22Rv1 (cell line): Measurements from ENCODE around the gene TMEM217.

Experiments used
- H3K27ac ChIP-seq: fragments of 450-650 bp; 2 replicates; pipeline ENCODE4 v1.5.1; 2017
- ZFX ChIP-seq: fragments of 450-650 bp; IDR thresholded peaks from 2 replicates; pipeline ENCODE4 v1.6.1; 2017; ENCODE audit warnings: antibody characterized with exemption, borderline replicate concordance
- TF ChIP-seq, protein P1 (sequence below): fragments of 450-650 bp; IDR thresholded peaks from 2 replicates; pipeline ENCODE4 v1.5.1; 2017; ENCODE audit warnings: mild to moderate bottlenecking

TMEM217 gene

DNA sequence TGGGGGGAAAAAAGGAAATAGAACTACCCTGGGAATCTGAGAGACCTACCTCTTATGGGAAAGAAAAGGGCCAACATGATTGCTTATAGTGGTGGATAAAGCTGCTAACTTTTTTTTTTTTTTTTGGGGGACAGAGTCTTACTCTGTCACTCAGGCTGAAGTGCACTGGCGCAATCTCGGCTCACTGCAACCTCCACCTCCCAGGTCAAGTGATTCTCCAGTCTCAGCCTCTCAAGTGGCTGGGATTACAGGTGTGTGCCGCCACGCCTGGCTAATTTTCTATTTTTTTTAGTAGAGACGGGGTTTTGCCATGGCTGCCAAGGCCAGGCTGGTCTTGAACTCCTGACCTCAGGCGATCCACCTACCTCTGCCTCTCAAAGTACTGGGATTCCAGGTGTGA is 39.9 kb downstream of the TMEM217 start:
- no peak overlapping the region for H3K27ac ChIP-seq
- no peak for TF ChIP-seq ZFX
- TF ChIP-seq, protein P1, sequence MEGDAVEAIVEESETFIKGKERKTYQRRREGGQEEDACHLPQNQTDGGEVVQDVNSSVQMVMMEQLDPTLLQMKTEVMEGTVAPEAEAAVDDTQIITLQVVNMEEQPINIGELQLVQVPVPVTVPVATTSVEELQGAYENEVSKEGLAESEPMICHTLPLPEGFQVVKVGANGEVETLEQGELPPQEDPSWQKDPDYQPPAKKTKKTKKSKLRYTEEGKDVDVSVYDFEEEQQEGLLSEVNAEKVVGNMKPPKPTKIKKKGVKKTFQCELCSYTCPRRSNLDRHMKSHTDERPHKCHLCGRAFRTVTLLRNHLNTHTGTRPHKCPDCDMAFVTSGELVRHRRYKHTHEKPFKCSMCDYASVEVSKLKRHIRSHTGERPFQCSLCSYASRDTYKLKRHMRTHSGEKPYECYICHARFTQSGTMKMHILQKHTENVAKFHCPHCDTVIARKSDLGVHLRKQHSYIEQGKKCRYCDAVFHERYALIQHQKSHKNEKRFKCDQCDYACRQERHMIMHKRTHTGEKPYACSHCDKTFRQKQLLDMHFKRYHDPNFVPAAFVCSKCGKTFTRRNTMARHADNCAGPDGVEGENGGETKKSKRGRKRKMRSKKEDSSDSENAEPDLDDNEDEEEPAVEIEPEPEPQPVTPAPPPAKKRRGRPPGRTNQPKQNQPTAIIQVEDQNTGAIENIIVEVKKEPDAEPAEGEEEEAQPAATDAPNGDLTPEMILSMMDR = no peak

GRCh38 chr6:37212268-37212667 is 45.7 kb downstream of the TMEM217 start:
- H3K27ac ChIP-seq = no peak overlapping the region
- TF ChIP-seq, protein P1 = no peak
- no peak for TF ChIP-seq ZFX

GRCh38 chr6:37210313-37210968 is 47.5 kb downstream of the TMEM217 start:
- TF ChIP-seq ZFX = no peak
- TF ChIP-seq, protein P1 = peak; percentile 87
- no peak overlapping the region for H3K27ac ChIP-seq

GRCh38 chr6:37209461-37210205 is 48.3 kb downstream of the TMEM217 start:
- H3K27ac ChIP-seq = no peak overlapping the region
- no peak for TF ChIP-seq ZFX
- TF ChIP-seq, protein P1 = no peak

DNA sequence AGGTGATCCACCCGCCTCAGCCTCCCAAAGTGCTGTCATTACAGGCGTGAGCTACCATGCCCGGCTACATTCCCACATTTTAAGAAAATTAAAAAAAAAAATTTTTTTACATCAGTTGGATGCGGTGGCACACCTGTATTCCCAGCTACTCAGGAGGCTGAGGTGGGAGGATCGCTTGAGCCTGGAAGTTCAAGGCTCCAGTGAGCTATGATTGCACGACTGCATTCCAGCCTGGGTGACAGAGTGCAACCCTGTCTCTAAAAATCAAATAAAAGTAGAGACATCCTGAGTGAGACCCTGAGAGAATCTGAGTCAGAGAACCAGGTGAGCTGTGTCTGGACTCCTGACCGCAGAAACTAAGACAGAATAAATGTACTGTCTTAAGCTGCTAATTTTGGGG is 49.2 kb downstream of the TMEM217 start:
- H3K27ac ChIP-seq = no peak overlapping the region
- TF ChIP-seq, protein P1 = no peak
- TF ChIP-seq ZFX = no peak

DNA sequence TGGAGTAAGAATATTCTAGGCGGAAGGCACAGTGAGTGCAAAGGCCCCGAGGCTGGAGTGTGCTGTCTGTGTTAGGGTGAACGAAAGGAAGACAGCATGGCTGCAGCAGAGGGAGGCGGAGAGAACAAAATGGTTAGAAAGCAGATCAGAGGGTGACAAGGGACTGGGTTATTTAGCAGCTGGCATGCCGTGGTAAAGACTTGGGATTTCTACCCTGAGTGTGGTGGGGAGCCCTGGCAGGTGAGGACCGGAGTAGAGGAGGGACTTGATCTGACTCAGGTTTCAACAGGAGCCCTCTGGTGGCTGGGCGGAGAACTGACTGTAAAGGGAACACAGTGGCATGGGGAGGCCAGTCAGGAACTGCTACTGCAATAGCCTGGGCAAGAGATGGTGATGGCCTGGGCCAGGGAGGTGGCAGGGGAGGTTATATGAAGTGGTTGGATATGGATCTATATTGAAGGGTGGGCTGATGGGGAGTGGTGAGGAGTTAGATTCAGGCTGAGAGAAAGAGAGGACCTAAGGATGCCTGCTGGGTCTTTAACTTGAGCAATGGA is 50.0 kb downstream of the TMEM217 start:
- no peak overlapping the region for H3K27ac ChIP-seq
- TF ChIP-seq ZFX = no peak
- TF ChIP-seq, protein P1 = peak; percentile 86

GRCh38 chr6:37206622-37207021 is 51.3 kb downstream of the TMEM217 start:
- no peak overlapping the region for H3K27ac ChIP-seq

More at GRCh38 chr6:37206622-37207021, 51.3 kb downstream of the TMEM217 start:
- TF ChIP-seq ZFX = no peak
- TF ChIP-seq, protein P1 = no peak
